GM19324 (cell line): Measurements from ENCODE around the gene HHEX.
"Not testable (repeated sequence)": the region's sequence is repeated elsewhere in the genome, so short reads cannot be mapped to it uniquely, and the experiment has no call there.

Experiments
- ATAC-seq: cut with Tn5 transposase; IDR thresholded peaks from one replicate; pipeline ENCODE4 v1.9.1; 2021; ENCODE audit warnings: mild to moderate bottlenecking, moderate library complexity; ENCODE audit not compliant: unreplicated experiment, low FRiP score

Gene HHEX

DNA sequence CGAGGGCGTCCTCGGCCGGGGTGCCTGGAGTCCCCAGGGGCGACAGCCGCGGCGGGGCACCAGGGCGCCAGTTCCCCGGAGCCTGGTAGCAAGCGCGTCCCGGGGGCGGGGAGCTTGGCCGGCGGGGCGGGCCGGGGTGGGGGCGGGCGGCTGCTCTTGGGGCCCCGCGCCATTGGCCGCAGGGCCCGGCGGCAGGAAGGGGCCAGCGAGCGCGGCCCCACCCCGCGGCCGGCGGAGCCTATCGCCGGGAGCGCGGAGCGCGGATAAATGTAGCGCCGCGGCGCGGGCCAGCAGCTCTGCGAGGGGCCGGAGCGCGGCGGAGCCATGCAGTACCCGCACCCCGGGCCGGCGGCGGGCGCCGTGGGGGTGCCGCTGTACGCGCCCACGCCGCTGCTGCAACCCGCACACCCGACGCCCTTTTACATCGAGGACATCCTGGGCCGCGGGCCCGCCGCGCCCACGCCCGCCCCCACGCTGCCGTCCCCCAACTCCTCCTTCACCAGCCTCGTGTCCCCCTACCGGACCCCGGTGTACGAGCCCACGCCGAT, at the start of gene HHEX:
HHEX (plus strand) TSS at position 293 of the 548 bp plus-strand sequence; CDS start at position 325, 32 bp downstream.
- ATAC-seq, result peak; percentile 48

DNA sequence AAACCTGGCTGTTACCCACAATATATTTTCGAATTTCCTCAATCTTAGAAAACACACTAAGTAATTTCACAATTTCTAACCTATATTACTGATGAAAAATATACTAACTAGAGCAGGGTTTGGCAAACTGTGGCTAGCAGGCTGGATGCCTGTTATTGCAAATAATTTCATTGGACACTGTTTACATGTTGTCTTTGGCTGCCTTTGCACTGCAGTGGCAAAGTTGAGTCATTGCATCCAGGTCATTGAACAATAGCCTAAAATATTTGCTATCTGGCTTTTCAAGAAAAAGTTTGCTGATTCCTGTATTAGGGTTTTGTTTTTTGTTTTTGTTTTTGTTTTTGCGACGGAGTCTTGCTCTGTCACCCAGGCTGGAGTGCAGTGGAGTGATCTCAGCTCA, 49.6 kb upstream of the HHEX start:
- ATAC-seq, result no peak

DNA sequence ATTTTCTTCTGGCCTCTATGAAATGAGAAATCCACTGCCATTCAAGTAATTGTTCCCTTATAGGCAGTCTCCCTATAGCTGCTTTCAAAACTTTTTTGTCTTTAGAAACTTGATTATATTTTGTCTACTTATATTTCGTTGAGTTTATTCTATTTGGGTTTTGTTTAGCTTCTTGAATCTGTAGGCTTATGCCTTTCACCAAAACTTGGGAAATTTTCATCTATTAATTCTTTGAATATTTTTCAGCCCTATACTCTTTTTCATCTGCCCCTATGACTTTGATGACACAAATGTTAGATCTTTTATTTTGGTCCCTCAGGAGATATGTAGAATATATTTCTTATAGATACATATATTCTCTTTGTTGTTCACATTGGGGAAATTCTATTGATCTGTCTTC, 48.3 kb upstream of the HHEX start:
- no peak for ATAC-seq

DNA sequence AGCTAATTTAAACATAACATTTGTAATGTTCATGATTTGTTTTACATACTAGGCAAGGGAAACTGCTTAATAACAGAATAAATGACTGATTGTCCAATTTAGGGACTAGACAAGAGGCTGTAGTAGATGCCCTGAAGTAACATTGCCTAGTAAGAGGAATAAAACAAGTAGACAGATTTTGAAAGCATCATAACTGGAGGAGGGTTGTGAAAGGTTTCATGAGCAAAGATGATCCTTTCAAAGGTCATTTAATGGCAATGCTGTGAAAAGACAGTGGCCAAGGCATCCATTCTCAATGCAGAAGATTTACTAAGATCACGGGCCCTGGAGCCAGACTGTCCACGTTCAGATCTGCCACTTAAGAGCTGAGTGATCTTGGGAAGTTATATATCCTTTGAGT, 44.8 kb upstream of the HHEX start:
- no peak for ATAC-seq

DNA sequence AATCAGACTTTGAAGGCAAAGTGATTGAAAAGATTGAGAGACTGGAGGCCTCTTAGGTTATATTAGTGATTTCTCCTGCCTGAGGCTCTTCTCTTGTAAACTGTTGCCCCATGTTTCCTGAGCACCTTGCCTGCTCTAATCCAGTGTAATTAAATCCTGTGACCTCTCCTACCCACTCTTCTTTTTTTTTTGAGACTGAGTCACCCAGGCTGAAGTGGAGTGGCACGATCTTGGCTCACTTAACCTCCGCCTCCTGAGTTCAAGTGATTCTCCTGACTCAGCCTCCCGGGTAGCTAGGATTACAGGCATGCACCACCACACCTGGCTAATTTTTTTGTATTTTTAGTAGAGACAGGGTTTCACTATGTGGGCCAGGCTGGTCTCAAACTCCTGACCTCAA, 38.9 kb upstream of the HHEX start:
- ATAC-seq, result not testable (repeated sequence)

DNA sequence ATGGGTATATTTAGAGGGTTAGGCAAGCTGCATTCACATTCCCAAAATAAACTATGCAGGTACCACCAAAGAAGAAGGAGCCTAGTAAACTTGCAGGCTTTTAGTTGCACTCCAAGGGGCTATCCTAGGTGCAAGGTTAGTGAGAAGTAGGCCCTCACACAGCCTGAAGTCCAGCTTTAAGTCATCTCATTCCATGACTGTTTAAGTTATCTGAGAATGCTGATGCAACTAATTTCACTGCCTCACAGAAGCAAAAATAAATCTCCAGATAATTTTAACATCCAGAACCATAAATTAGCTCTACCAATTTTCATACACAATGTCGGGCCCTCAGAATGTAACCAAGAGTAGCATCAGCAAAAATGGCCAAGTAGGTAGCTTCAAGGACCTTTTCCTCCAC, 34.3 kb upstream of the HHEX start:
- ATAC-seq, result no peak

DNA sequence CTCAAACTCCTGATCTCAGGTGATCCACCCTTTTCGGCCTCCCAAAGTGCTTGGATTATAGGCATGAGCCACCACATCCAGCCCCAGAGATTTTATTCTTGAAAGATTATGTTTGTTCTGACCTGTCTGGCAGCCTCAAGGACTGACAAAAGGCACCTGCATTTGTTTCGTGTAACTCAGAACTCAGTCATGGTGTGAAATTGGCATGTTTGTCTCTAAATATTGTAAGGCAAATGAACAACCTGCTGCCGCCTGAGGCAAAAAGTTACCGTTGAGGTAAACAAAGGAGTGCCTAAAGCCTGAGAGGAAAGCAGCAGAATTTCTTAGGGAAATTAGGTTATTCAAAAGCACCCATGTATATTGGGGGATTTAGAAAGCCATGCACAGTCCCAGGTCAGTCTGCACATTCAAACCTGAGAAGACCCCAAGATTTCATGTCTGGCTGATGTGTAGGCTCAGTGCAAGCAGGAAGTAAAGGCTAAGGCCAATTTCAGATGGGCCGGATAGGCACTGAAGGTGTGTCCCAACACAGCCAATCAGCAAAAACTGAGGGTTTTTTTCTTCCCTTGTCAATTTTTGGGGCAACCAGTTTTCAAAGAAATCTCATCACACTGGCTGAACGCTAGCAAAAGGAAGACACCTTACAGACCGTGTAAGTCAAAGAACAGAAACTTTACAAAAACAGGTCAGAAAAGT, 33.3 kb upstream of the HHEX start:
- no peak for ATAC-seq

DNA sequence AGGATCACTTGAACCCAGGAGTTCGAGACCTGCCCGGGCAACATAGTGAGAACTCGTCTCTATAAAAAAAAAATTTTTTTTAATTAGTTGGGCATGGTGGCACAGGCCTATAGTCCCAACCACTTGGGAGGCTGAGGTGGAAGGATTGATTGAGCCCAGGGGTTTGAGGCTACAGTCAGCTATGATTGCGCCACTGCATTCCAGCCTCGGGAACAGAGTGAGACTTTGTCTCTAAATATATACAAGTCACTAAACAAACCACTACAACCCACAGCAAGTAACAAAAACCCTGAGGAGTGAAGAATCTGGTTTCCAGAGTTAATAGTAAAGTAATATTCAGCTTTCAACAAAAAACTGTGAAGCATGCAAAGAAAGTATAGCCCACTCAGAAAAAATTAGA, 32.7 kb upstream of the HHEX start:
- ATAC-seq, result no peak

DNA sequence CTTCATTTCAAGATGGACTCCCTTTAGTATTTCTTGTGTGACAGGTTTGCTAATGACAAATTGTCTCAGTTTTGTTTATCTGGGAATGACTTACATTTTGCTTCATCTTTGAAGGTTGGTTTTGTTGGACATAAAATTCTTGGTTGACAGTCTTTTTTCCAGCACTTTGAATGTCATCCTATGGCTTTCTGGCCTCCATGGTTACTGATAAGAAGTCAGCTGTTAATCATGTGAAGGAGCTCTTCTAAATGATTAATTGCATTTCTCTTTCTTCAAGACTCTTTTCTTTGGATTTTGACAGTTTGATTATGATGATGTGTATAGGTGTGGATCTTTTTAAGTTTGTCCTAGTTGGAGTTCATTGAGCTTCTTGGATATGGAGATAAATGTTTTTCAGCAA, 26.9 kb upstream of the HHEX start:
- no peak for ATAC-seq

DNA sequence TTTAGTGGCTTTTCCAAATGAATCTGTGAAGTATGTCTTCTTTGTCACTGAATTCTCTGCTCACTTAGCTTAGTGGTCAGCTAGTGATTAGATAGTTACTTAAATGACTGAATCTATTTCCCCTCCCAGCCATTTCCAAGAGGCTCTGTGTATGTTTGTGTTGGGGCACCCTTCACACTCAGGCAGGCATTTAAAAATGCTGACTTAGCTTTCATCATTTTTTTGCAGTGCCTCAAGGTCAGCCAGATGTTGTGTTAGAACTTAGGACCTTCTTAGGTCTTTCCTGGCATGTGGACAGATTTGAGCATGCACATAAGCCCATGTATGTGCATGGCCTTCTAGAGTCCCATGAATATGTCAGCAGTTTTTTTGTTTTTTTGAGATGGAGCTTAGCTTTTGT, 25.4 kb upstream of the HHEX start:
- ATAC-seq, result no peak

DNA sequence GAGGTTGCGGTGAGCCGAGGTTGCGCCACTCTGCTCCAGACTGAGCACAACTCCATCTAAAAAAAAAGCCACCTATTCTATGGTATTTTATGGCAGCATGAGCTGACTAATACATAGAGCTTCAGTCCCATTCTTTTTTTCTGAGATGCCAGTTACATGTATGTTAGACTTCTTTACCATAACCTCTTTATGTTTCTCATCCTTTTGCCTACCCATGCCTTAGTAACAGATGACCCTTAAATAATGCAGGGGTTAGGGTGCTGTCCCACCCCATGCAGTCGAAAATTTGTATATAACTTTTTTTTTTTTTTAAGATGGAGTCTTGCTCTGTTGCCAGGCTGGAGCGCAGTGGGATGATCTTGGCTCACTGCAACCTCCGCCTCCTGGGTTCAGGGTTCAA, 22.7 kb upstream of the HHEX start:
- no peak for ATAC-seq

DNA sequence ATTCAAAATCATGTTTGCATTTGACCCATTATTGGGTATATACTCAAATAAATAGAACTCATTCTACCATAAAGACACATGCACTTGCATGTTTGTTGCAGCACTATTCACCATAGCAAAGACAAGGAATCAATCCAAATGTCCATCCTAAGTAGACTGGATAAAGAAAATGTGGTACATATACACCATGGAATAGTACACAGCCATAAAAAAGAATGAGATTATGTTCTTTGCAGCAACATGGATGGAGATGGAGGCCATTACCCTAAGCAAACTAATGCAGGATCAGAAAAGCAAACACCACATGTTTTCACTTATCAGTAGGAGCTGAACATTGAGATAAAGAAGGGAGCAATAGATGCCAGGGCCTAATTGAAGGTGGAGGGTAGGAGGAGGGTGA, 12.0 kb upstream of the HHEX start:
- no peak for ATAC-seq

DNA sequence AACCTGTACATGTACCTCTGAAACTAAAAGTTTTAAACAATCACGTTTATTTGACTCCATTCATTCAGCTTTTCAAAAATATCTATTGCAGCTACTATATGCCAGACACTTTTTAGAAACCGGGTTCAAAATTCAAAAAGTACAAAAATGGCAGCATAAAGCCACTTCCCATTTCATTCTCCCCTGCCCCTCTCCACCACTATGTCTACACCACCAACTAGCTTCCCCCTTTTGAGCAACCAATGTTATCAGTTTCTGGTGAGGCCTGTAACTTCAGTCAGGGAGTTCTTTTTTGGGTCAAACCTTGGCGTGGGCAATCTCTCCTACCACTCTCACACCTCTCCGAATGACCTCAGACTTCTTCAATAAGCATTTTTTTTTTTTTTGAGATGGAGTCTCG, 11.5 kb upstream of the HHEX start:
- ATAC-seq, result no peak

DNA sequence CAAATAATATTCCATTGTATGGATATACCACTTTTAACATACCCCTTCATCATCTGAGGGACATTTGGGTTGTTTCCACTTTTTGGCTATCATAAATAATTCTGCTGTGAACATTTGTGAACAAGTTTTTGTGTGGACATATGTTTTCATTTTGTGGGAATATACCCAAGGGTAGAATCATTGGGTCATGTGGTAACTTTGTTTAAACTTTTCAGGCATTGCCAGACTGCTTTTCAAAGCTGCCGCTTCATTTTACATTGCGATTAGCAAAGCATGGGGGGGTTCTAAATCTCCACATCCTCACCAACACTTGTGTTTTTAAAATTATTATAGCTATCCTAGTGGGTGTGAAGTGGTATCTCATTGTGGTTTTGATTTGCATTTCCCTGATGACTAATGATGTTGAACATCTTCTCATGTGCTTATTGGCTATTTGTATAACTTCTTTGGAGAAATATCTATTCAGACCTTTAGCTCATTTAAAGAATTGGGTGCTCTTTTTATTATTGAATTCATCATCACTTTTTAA, 8.4 kb upstream of the HHEX start:
- ATAC-seq, result no peak

DNA sequence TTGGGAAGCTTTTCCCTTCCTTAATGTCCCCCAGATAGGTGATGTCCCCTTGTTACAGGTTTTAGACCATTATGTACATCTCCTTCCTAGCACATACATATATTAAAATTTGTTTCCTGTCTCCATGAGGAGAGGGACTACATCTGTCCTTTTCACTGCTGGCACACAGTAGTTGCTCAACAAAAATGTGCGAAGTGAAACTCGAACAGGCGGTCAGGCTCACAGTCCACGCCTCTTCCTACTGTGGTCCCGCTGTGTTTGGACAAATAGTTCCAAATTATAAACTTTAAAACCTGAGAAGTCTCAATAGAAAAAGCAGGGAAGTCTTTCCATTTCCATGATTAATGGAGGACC, 1.2 kb upstream of the HHEX start:
- ATAC-seq, result no peak

DNA sequence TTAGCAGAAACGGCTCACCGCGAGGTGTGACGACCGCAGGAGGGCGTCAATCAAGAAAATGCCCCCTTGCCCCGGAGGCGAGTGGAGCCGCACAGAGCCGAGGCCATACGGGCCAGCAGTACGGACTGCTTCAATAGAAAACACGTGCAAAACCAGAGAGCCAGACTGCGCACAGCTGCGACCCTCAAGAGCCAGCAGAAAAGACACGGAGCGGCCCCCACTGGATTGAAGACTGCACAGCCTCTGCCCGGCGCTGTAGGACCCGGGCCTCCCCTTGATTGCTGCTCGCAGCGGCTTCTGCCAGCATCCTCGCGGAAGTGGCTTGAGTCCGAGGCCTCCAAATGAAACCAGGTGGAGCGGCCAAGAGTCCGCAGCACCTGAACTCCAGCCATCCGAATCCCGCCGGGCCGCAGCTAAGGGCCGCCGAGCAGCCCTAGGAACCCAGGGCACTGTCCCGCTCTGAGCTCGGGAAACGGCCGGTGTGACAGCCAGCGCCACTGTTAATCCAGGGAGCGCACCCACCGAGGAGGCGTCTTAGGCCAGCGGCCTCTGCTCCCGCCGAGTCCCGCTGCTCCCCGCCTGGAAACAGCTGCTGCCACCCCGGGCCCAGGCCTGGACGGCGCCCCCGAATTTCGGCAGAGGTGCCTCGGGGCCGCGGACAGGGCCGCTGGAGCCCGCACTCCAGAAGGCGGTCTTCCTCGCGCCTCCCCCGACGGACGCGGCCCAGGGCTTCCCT, 660 bp upstream of the HHEX start:
- peak; percentile 28 for ATAC-seq

DNA sequence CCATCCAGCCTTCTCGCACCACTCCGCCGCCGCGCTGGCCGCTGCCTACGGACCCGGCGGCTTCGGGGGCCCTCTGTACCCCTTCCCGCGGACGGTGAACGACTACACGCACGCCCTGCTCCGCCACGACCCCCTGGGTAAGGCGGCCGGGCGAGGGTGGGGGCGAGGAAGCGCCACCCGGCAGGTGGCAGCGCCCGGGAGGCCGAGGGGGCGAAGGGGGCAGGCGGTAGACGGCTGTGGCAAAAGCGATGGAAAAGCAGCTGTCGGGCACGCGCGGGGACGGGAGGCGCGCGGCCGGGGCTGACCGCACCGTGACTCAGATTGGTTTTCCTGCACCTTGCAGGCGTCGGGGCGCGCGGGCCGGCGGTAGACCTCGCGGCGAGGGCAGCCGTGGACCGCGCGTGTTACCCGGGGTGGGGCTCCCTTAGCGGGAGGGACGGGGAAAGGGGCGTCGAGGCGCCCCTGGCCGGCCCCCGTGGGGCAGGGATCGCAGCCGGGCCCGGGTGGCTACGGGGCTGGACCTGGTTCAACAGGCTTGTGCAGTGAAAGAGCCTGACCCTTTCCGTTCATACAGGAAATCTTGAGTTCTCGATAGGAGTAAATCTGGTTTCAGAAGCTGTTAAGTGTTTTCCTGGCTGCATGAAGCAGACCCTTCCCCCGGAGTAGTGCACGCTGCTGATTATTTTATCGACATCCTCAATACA, 608 bp downstream of the HHEX start:
- ATAC-seq, result no peak

DNA sequence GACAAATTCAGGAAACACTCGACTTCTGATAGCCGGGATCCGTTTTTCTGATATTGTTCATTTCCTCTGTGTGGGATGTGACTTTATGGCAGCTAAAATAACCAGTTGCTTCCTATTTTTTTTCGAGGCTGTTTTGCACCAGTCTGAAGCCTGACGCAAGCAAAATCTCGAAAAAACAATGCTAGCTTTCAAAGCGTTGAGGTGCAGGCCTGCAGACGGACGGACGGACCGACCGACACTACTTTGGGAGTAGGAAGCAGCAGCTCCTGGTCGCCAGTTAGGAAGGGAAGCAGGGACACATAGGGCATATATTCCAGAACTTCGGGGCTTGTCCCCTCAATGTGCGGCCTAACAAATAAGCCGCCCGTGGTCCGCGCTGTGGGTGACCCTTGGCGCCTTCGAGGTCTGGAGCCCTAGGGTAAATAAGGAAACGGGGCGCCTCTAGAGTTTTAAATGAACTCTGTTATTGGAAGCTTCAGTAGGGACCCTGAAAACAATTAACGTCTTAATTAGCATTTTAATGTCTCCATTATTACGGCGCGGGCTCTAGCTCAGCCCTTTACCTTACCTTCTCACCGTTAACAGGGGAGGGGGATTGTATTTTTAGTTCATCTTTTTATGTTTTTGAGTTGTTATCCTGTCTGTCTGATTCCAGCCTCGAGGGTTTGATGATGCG, 1.3 kb downstream of the HHEX start:
- no peak for ATAC-seq

DNA sequence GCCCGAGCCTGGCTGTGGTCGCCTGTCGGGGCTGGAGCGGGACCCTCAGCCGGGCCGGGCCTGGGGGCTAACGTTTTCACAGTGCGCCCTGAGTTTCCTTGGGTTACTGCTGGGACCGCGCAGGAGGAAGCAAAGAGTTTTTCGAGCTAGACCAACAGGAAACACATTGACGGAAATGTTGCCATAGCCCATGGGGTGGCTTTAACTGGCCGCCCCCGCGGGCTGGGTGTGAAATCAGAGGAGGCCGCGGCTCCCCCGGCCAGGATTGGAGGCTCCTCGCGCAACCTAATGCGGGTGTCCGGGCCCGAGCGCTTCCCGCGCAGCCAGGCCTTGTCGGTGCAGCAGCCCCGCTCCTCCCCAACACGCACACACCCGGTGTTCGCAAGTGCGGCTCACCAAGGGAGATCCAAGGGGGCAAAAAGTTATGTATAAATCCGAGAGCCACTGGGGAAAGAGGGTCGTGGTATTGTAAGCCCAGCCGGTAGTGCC, 1.9 kb downstream of the HHEX start:
- ATAC-seq, result no peak

DNA sequence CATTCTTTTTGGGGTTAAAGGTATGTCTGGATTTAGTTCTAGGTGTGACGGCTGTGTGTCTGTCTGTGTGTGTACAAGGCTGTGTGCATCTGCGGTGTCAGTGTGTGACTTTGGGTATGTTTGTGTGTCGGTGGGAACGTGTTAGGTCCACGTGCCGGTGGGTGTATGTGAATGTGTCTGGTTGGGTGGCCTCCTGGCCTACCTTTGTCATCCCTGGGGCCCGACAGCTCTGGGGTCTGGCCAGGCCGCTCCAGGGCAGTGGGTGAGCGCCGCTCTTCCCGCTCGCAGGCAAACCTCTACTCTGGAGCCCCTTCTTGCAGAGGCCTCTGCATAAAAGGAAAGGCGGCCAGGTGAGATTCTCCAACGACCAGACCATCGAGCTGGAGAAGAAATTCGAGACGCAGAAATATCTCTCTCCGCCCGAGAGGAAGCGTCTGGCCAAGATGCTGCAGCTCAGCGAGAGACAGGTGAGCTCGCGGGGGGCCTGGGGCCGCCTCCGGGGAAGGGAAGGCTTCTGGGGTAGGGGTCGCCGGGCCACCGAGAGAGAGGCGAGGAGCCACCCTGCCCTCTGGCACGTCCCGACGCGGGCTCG, 2.4 kb downstream of the HHEX start:
- ATAC-seq, result no peak
